WERI-Rb-1 (cell line): ENCODE data around the gene FAM131A.

Source experiments
- DNase-seq: peaks from one replicate; pipeline ENCODE4 v3.0.0-alpha.2; 2020
- H3K27ac ChIP-seq: fragments of 250-450 bp; sonication (Bioruptor Pico); 2 replicates; pipeline ENCODE4 v1.5.1; 2020; ENCODE audit warnings: mild to moderate bottlenecking, moderate library complexity
- H3K27me3 ChIP-seq: fragments of 250-450 bp; sonication (Bioruptor Pico); 2 replicates; pipeline ENCODE4 v1.5.1; 2021; ENCODE audit warnings: mild to moderate bottlenecking, low read depth, moderate library complexity; ENCODE audit not compliant: insufficient read depth, severe bottlenecking
- H3K36me3 ChIP-seq: fragments of 250-450 bp; sonication (Bioruptor Pico); 2 replicates; pipeline ENCODE4 v1.5.1; 2020; ENCODE audit warnings: mild to moderate bottlenecking, moderate library complexity
- H3K4me3 ChIP-seq: 2 replicates; pipeline ENCODE4 v1.5.1; 2011; ENCODE audit warnings: low read depth, mild to moderate bottlenecking, control low read depth, low read length
- H3K9me3 ChIP-seq: fragments of 250-450 bp; sonication (Bioruptor Pico); 2 replicates; pipeline ENCODE4 v1.5.1; 2021; ENCODE audit warnings: mild to moderate bottlenecking, moderate library complexity; ENCODE audit not compliant: severe bottlenecking
- CTCF ChIP-seq: IDR thresholded peaks from 2 replicates; pipeline ENCODE4 v1.5.1; 2011; ENCODE audit warnings: low read depth, mild to moderate bottlenecking, control low read depth, inconsistent platforms, low read length

The FAM131A gene

GRCh38 chr3:184375747-184376461 lies 38.5 kb downstream of the FAM131A start:
- DNase-seq, result no peak
- Histone ChIP-seq H3K9me3 (no peaks in the 10 kb centered on the region), H3K27ac (peak overlapping the region; percentile 69), H3K36me3 (peaks cover 7% of the 10 kb centered on the region), H3K4me3 (no peak overlapping the region), H3K27me3 (no peaks in the 10 kb centered on the region)
- TF ChIP-seq CTCF, result no peak

- TF ChIP-seq CTCF, result no peak
- H3K4me3 ChIP-seq, result peak overlapping the region; percentile 25
- peaks cover 12% of the 10 kb centered on the region for H3K36me3 ChIP-seq
- peak overlapping the region; percentile 69 for H3K27ac ChIP-seq
- no peaks in the 10 kb centered on the region for H3K9me3 ChIP-seq
- no peaks in the 10 kb centered on the region for H3K27me3 ChIP-seq
- DNase-seq, result no peak
These were observed 40.0 kb downstream of the FAM131A start for GRCh38 chr3:184377374-184377773.

- Histone ChIP-seq H3K9me3 (no peaks in the 10 kb centered on the region), H3K27ac (peak within 1 kb of the TSS; percentile 69), H3K36me3 (peaks cover 13% of the 10 kb centered on the region), H3K4me3 (peak within 1 kb of the TSS; percentile 25), H3K27me3 (no peaks in the 10 kb centered on the region)
- no peak for TF ChIP-seq CTCF
- peak; percentile 95 for DNase-seq
These were observed 40.6 kb downstream of the FAM131A start, which contains the start of gene THPO for GRCh38 chr3:184377882-184378445. TSS of gene THPO (minus strand) at chr3:184378207. CDS start at chr3:184376259, 1,948 bp downstream.

GRCh38 chr3:184378651-184379357 lies 41.4 kb downstream of the FAM131A start:
- no peaks in the 10 kb centered on the region for H3K27me3 ChIP-seq
- peak; percentile 32 for DNase-seq
- peaks cover 18% of the 10 kb centered on the region for H3K36me3 ChIP-seq
- H3K9me3 ChIP-seq, result no peaks in the 10 kb centered on the region
- TF ChIP-seq CTCF, result no peak
- H3K27ac ChIP-seq, result peak overlapping the region; percentile 69
- peak overlapping the region; percentile 25; the same call in 1 of the 2 replicates for H3K4me3 ChIP-seq

GRCh38 chr3:184379358-184380184 lies 42.2 kb downstream of the FAM131A start, which contains the start of gene CHRD:
TSS of gene CHRD (plus strand) at chr3:184380054. CDS start at chr3:184380319, 265 bp downstream.
- Histone ChIP-seq H3K4me3 (peak within 1 kb of the TSS; percentile 48), H3K27ac (peak within 1 kb of the TSS; percentile 81), H3K27me3 (no peaks in the 10 kb centered on the region), H3K9me3 (no peaks in the 10 kb centered on the region), H3K36me3 (peaks cover 21% of the 10 kb centered on the region)
- DNase-seq, result peak; percentile 36
- TF ChIP-seq CTCF, result no peak
